ENCODE measurements around the gene RAPGEF1. TPM values are rescaled to one million over a fixed set of nuclear protein-coding genes. Genes with fewer than 3 reads are reported as not detected.

The RAPGEF1 gene
- total and polyA plus RNA-seq, 2 experiments from 2014 or later = 26.2 to 29.7 TPM

- WGBS (ENCODE audit: low lambda C conversion rate, missing lambda C conversion rate) = 77% methylated on average over 4 of the region's 4 CpGs
- Histone ChIP-seq H3K36me3 (replicated peaks; ENCODE audit: insufficient read depth, low read depth) (no peaks in the 10 kb centered on the region), H3K9me2 (replicated peaks; ENCODE audit: insufficient read depth) (no peaks in the 10 kb centered on the region), H2AFZ (no peak overlapping the region), H3K27me3 (peaks cover 9% of the 10 kb centered on the region), H3K4me2 (no peak overlapping the region), H3K27ac (no peak overlapping the region), H3K9me3 (ENCODE audit: low read depth) (no peaks in the 10 kb centered on the region), H3K4me1 (ENCODE audit: insufficient read depth) (peaks cover 2% of the 10 kb centered on the region), H3K79me2 (no peaks in the 10 kb centered on the region), H3K4me3 (no peak overlapping the region), H4K20me1 (ENCODE audit: insufficient read depth, poor library complexity, severe bottlenecking) (no peaks in the 10 kb centered on the region)
- no peak for DNase-seq (ENCODE audit: low spot score)
- no peak for TF ChIP-seq EZH2 (IDR thresholded peaks at IDR 0.05; ENCODE audit: borderline replicate concordance)
- TF ChIP-seq EZH2phosphoT487 (IDR thresholded peaks at IDR 0.05; ENCODE audit: low read depth, severe bottlenecking, unreplicated experiment) = no peak
- no peak for TF ChIP-seq CTCF (IDR thresholded peaks at IDR 0.05; ENCODE audit: poor library complexity)
These were observed 19.3 kb upstream of the RAPGEF1 start for GRCh38 chr9:131759017-131759647.

- TF ChIP-seq EZH2 (IDR thresholded peaks at IDR 0.05; ENCODE audit: borderline replicate concordance) (no peak), CTCF (IDR thresholded peaks at IDR 0.05; ENCODE audit: poor library complexity) (no peak), EZH2phosphoT487 (IDR thresholded peaks at IDR 0.05; ENCODE audit: low read depth, severe bottlenecking, unreplicated experiment) (no peak)
- H3K9me3 ChIP-seq (ENCODE audit: low read depth) = no peaks in the 10 kb centered on the region
- H3K4me2 ChIP-seq = no peak overlapping the region
- peaks cover 2% of the 10 kb centered on the region for H3K4me1 ChIP-seq (ENCODE audit: insufficient read depth)
- no peaks in the 10 kb centered on the region for H3K79me2 ChIP-seq
- H4K20me1 ChIP-seq (ENCODE audit: insufficient read depth, poor library complexity, severe bottlenecking) = no peaks in the 10 kb centered on the region
- no peak overlapping the region for H3K4me3 ChIP-seq
- H2AFZ ChIP-seq = no peak overlapping the region
- H3K36me3 ChIP-seq (replicated peaks; ENCODE audit: insufficient read depth, low read depth) = no peaks in the 10 kb centered on the region
- no peak overlapping the region for H3K27ac ChIP-seq
- 70% methylated on average over 4 of the region's 4 CpGs for WGBS (ENCODE audit: low lambda C conversion rate, missing lambda C conversion rate)
- peaks cover 9% of the 10 kb centered on the region for H3K27me3 ChIP-seq
- H3K9me2 ChIP-seq (replicated peaks; ENCODE audit: insufficient read depth) = no peaks in the 10 kb centered on the region
- DNase-seq (ENCODE audit: low spot score) = no peak
These were observed 17.7 kb upstream of the RAPGEF1 start for GRCh38 chr9:131757549-131757948.

- Histone ChIP-seq H3K9me3 (ENCODE audit: low read depth) (no peaks in the 10 kb centered on the region), H3K9me2 (replicated peaks; ENCODE audit: insufficient read depth) (no peaks in the 10 kb centered on the region), H3K27me3 (peaks cover 9% of the 10 kb centered on the region), H3K4me2 (no peak overlapping the region), H3K36me3 (replicated peaks; ENCODE audit: insufficient read depth, low read depth) (no peaks in the 10 kb centered on the region), H3K79me2 (no peaks in the 10 kb centered on the region), H3K4me3 (no peak overlapping the region), H3K27ac (no peak overlapping the region), H2AFZ (no peak overlapping the region), H4K20me1 (ENCODE audit: insufficient read depth, poor library complexity, severe bottlenecking) (no peaks in the 10 kb centered on the region), H3K4me1 (ENCODE audit: insufficient read depth) (no peaks in the 10 kb centered on the region)
- TF ChIP-seq EZH2phosphoT487 (IDR thresholded peaks at IDR 0.05; ENCODE audit: low read depth, severe bottlenecking, unreplicated experiment) (no peak), EZH2 (IDR thresholded peaks at IDR 0.05; ENCODE audit: borderline replicate concordance) (no peak), CTCF (IDR thresholded peaks at IDR 0.05; ENCODE audit: poor library complexity) (peak; percentile 86)
- peak; percentile 91 for DNase-seq (ENCODE audit: low spot score)
- 29% methylated on average over 11 of the region's 13 CpGs for WGBS (ENCODE audit: low lambda C conversion rate, missing lambda C conversion rate)
These were observed 15.8 kb upstream of the RAPGEF1 start for GRCh38 chr9:131755541-131756198.

Data from hepatocyte (in vitro differentiated cells).